ENCODE results near the gene LCE5A.
"Not testable (repeated sequence)": the region's sequence is repeated elsewhere in the genome, so short reads cannot be mapped to it uniquely, and the experiment has no call there.

LCE5A gene

DNA sequence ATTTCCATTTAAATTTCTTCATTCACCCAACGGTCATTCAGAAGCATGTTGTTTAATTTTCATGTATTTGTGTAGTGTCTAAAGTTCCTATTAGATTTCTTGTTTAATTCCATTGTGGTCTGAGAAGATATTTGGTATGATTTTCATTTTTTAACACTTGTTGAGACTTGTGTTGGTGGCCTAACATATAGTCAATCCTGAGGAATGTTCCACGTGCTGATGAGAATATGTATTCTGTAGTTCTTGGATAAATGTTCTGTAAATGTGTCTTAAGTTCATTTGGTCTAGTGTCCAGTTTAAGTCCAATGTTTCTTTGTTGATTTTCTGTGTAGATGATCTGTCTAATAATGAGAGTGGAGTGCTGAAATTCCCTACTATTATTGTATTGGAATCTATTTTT lies 22.7 kb upstream of the LCE5A start (continued):
- no peak for TF ChIP-seq MEIS1 (CRISPR knock-in tag; IDR thresholded peaks at IDR 0.05; ENCODE audit: borderline replicate concordance)
- no peak for TF ChIP-seq HOXD13 (CRISPR knock-in tag; IDR thresholded peaks at IDR 0.05; ENCODE audit: borderline replicate concordance)
- TF ChIP-seq BCL11A (tag by site-specific recombination; IDR thresholded peaks at IDR 0.05; ENCODE audit: low read depth): no peak
- TF ChIP-seq EGR2 (tag by site-specific recombination; IDR thresholded peaks at IDR 0.05; ENCODE audit: low read depth): no peak
- TF ChIP-seq HOXA7 (CRISPR knock-in tag; IDR thresholded peaks at IDR 0.05; ENCODE audit: borderline replicate concordance): no peak
- TF ChIP-seq, protein P1, sequence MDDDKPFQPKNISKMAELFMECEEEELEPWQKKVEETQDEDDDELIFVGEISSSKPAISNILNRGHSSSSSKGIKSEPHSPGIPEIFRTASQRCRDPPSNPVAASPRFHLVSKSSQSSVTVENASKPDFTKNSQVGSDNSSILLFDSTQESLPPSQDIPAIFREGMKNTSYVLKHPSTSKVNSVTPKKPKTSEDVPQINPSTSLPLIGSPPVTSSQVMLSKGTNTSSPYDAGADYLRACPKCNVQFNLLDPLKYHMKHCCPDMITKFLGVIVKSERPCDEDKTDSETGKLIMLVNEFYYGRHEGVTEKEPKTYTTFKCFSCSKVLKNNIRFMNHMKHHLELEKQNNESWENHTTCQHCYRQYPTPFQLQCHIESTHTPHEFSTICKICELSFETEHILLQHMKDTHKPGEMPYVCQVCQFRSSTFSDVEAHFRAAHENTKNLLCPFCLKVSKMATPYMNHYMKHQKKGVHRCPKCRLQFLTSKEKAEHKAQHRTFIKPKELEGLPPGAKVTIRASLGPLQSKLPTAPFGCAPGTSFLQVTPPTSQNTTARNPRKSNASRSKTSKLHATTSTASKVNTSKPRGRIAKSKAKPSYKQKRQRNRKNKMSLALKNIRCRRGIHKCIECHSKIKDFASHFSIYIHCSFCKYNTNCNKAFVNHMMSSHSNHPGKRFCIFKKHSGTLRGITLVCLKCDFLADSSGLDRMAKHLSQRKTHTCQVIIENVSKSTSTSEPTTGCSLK (tag by site-specific recombination; IDR thresholded peaks at IDR 0.05): no peak

DNA sequence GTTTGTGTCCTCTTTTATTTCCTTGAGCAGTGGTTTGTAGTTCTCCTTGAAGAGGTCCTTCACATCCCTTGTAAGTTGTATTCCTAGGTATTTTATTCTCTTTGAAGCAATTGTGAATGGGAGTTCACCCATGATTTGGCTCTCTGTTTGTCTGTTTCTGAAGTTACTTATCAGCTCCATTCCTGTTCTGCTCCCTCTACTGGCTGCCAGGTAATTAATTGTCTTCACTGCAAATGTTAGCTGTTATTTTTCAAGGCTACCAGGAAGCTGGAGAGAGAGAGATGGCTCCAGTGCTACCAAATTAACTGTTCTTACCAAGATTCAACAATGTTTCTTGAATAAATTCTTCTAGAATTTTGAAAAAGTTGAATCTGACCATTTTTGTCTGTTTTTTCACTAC lies 19.1 kb upstream of the LCE5A start:
- CTCF ChIA-PET: interaction anchor here (0.9 to 1.8 kb wide), 5 partner anchors 9 to 218 kb away, joined by 3 to 6 read pairs (median 5); no protein-coding TSS in a partner anchor

DNA sequence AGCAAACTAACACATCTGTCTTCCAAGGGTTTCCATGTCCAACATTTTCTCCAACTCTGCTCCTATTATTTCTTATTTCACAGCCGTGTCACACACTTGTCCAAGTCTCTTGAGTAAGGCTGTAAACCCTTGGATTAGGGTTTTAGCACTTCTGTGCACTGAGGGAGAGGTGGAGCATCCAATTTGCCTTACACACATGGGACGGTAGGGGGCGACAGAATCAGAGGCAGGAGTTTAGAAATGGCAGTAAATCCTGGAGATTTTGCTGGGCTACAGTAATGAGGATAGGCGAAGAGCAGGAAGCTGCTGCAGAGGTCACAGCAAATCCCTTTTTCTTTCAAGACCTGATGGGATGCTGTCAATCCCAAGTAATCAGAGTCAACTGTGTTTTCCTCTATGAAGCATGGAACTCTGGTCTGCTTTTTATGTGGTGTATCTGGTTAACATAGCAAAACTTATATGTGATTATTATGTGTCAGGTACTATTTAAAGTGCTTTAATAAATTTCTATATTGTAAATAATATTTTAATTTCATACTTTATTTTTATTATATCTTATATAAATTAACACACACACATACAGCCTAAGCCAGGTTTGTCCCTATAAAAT lies 15.4 kb upstream of the LCE5A start:
- Histone ChIP-seq H3K9me3 (ENCODE audit: control insufficient read depth, insufficient read depth, low read depth, low read length) (no peaks in the 10 kb centered on the region), H3K27ac (ENCODE audit: extremely low read depth, low read depth, low read length) (no peak overlapping the region), H3K4me3 (ENCODE audit: low read depth, low read length) (no peak overlapping the region), H3K4me1 (ENCODE audit: control insufficient read depth, insufficient read depth, low read length) (no peaks in the 10 kb centered on the region), H3K36me3 (ENCODE audit: control insufficient read depth in 2 of 2, insufficient read depth in 1 of 2, low read length in 2 of 2) (no peaks in the 10 kb centered on the region)
- ChIA-PET POLR2A (no interaction called here), CTCF (interaction anchor here (0.6 to 3.4 kb wide), 10 partner anchors 8 to 773 kb away, joined by 3 to 20 read pairs (median 3); no protein-coding TSS in a partner anchor)
- TF ChIP-seq ZNF549 (tag by site-specific recombination; IDR thresholded peaks at IDR 0.05) (no peak), ZNF654 (tag by site-specific recombination; IDR thresholded peaks at IDR 0.05; ENCODE audit: low read depth) (peak; percentile 23; the same call in 1 of the 2 replicates)

More for the DNA sequence above, 19.1 kb upstream of the LCE5A start:
- H3K4me1 ChIP-seq (ENCODE audit: control insufficient read depth, insufficient read depth, low read length); H3K27ac ChIP-seq (ENCODE audit: extremely low read depth, low read depth, low read length); H3K36me3 ChIP-seq (ENCODE audit: control insufficient read depth in 2 of 2, insufficient read depth in 1 of 2, low read length in 2 of 2); H3K9me3 ChIP-seq (ENCODE audit: control insufficient read depth, insufficient read depth, low read depth, low read length); POLR2A ChIA-PET; H3K4me3 ChIP-seq (ENCODE audit: low read depth, low read length): not testable (repeated sequence)
- peak; percentile 37; the same call in 1 of the 2 replicates for TF ChIP-seq ZNF677 (tag by site-specific recombination; IDR thresholded peaks at IDR 0.05)

DNA sequence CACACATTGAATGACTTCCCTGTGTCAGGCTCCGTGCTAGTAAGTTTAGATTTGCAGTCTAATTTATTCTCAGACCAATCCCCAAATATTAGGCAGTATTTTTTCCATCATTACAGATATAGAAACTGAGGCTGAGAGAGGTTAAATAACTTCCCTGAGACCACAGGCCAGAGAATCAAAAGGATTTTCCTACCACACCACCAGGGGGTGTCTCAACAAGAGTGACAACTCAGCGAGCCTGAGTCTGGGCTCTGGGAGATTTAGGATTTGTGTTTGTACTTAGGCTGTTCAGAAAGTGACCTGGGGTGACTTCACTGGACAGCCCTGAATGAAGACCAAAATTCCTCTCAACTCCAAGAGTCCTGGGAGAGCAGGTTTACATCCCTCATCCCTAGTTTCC lies 13.3 kb upstream of the LCE5A start:
- Histone ChIP-seq H3K27ac (ENCODE audit: extremely low read depth, low read depth, low read length) (no peak overlapping the region), H3K4me1 (ENCODE audit: control insufficient read depth, insufficient read depth, low read length) (no peaks in the 10 kb centered on the region), H3K9me3 (ENCODE audit: control insufficient read depth, insufficient read depth, low read depth, low read length) (no peaks in the 10 kb centered on the region), H3K4me3 (ENCODE audit: low read depth, low read length) (no peak overlapping the region), H3K36me3 (ENCODE audit: control insufficient read depth in 2 of 2, insufficient read depth in 1 of 2, low read length in 2 of 2) (no peaks in the 10 kb centered on the region)
- POLR2A ChIA-PET: no interaction called here
- CTCF ChIA-PET: interaction anchor here (0.6 to 3.4 kb wide), 13 partner anchors 12 to 437 kb away, joined by 3 to 20 read pairs (median 4); partner anchors contain the start of gene LCE5A
- TF ChIP-seq MYNN (tag by site-specific recombination; IDR thresholded peaks at IDR 0.05; ENCODE audit: borderline replicate concordance) (no peak), ZNF391 (tag by site-specific recombination; IDR thresholded peaks at IDR 0.05; ENCODE audit: borderline replicate concordance, low read depth) (no peak), ZBTB17 (tag by site-specific recombination; IDR thresholded peaks at IDR 0.05) (no peak), ZBTB10 (tag by site-specific recombination; IDR thresholded peaks at IDR 0.05) (no peak), ZNF624 (tag by site-specific recombination; IDR thresholded peaks at IDR 0.05) (no peak), ZNF211 (tag by site-specific recombination; IDR thresholded peaks at IDR 0.05; ENCODE audit: low read depth) (no peak), ZSCAN4 (tag by site-specific recombination; IDR thresholded peaks at IDR 0.05) (no peak)
- TF ChIP-seq, protein P2, sequence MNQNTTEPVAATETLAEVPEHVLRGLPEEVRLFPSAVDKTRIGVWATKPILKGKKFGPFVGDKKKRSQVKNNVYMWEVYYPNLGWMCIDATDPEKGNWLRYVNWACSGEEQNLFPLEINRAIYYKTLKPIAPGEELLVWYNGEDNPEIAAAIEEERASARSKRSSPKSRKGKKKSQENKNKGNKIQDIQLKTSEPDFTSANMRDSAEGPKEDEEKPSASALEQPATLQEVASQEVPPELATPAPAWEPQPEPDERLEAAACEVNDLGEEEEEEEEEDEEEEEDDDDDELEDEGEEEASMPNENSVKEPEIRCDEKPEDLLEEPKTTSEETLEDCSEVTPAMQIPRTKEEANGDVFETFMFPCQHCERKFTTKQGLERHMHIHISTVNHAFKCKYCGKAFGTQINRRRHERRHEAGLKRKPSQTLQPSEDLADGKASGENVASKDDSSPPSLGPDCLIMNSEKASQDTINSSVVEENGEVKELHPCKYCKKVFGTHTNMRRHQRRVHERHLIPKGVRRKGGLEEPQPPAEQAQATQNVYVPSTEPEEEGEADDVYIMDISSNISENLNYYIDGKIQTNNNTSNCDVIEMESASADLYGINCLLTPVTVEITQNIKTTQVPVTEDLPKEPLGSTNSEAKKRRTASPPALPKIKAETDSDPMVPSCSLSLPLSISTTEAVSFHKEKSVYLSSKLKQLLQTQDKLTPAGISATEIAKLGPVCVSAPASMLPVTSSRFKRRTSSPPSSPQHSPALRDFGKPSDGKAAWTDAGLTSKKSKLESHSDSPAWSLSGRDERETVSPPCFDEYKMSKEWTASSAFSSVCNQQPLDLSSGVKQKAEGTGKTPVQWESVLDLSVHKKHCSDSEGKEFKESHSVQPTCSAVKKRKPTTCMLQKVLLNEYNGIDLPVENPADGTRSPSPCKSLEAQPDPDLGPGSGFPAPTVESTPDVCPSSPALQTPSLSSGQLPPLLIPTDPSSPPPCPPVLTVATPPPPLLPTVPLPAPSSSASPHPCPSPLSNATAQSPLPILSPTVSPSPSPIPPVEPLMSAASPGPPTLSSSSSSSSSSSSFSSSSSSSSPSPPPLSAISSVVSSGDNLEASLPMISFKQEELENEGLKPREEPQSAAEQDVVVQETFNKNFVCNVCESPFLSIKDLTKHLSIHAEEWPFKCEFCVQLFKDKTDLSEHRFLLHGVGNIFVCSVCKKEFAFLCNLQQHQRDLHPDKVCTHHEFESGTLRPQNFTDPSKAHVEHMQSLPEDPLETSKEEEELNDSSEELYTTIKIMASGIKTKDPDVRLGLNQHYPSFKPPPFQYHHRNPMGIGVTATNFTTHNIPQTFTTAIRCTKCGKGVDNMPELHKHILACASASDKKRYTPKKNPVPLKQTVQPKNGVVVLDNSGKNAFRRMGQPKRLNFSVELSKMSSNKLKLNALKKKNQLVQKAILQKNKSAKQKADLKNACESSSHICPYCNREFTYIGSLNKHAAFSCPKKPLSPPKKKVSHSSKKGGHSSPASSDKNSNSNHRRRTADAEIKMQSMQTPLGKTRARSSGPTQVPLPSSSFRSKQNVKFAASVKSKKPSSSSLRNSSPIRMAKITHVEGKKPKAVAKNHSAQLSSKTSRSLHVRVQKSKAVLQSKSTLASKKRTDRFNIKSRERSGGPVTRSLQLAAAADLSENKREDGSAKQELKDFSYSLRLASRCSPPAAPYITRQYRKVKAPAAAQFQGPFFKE (tag by site-specific recombination; IDR thresholded peaks at IDR 0.05; ENCODE audit: borderline replicate concordance): no peak
